Measurements from ENCODE around the gene MOCS1. TPM values are rescaled to one million over a fixed set of nuclear protein-coding genes. Genes with fewer than 3 reads are reported as not detected.

MOCS1 gene
- total and polyA plus RNA-seq, 12 donors, result 10.2 to 41.4 (median 26.0) TPM

GRCh38 chr6:39951191-39951590, 16.9 kb upstream of the MOCS1 start:
- Histone ChIP-seq H3K9me3 (replicated peaks in 1 of 3) (no peaks in the 10 kb centered on the region), H3K27me3 (no peaks in the 10 kb centered on the region), H3K36me3 (replicated peaks in 1 of 2) (no peaks in the 10 kb centered on the region), H3K27ac (peak overlapping the region in 2 of 5 donors; percentile 6 to 36), H3K4me3 (no peak overlapping the region), H3K4me1 (replicated peaks in 1 of 2) (no peaks in the 10 kb centered on the region)
- intact Hi-C loops (cut with DNase I), result no loop called here
- TF ChIP-seq, protein P1, sequence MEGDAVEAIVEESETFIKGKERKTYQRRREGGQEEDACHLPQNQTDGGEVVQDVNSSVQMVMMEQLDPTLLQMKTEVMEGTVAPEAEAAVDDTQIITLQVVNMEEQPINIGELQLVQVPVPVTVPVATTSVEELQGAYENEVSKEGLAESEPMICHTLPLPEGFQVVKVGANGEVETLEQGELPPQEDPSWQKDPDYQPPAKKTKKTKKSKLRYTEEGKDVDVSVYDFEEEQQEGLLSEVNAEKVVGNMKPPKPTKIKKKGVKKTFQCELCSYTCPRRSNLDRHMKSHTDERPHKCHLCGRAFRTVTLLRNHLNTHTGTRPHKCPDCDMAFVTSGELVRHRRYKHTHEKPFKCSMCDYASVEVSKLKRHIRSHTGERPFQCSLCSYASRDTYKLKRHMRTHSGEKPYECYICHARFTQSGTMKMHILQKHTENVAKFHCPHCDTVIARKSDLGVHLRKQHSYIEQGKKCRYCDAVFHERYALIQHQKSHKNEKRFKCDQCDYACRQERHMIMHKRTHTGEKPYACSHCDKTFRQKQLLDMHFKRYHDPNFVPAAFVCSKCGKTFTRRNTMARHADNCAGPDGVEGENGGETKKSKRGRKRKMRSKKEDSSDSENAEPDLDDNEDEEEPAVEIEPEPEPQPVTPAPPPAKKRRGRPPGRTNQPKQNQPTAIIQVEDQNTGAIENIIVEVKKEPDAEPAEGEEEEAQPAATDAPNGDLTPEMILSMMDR (IDR thresholded peaks at IDR 0.05), result no peak
- no peak for TF ChIP-seq POLR2A (IDR thresholded peaks at IDR 0.05)
- no peak for DNase-seq
- WGBS, 4 donors, result 74 to 87% (median 78%) methylated on average over 5 of the region's 5 CpGs

DNA sequence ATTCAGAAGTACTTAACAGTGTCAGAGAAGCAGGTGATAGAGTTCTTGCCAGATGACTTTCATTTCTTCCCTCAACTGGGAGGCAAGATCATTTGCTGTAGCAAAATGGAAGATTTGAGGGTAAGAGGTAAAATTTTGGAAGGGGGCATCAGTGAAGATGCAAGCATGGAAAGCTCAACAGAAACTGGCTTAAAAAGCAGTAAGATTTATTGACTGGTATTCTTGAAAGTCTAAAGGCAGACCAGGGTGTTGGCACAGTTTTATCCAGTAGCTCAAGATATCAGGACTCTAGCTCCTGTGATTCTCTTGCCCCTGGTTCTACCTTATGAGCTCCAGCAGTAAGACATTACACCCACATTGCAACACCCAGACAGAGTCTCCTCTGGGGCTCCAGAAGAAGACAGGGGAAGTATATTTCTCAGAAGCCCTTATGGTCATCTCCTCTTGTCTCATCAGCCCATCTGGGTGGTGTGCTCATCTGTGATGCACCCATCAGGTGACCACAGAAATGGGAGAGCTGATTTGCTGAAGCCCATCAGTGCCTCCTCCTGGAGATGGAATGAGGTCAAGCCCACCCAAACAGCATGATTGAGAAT, 16.0 kb upstream of the MOCS1 start:
- H3K4me3 ChIP-seq, result no peak overlapping the region
- no peak for DNase-seq
- TF ChIP-seq, protein P1 (IDR thresholded peaks at IDR 0.05), result no peak
- TF ChIP-seq POLR2A (IDR thresholded peaks at IDR 0.05), result no peak
- intact Hi-C loops (cut with DNase I), result no loop called here
- no peak overlapping the region for H3K27ac ChIP-seq
- H3K9me3 ChIP-seq (replicated peaks in 1 of 3), result no peaks in the 10 kb centered on the region
- H3K27me3 ChIP-seq, result no peaks in the 10 kb centered on the region
- H3K36me3 ChIP-seq (replicated peaks in 1 of 2), result no peaks in the 10 kb centered on the region
- H3K4me1 ChIP-seq (replicated peaks in 1 of 2), result no peaks in the 10 kb centered on the region

- H3K27me3 ChIP-seq, result no peaks in the 10 kb centered on the region
- peaks cover under 1 to 1% of the 10 kb centered on the region in 2 donors for H3K4me1 ChIP-seq (replicated peaks in 1 of 2)
- no peaks in the 10 kb centered on the region for H3K36me3 ChIP-seq (replicated peaks in 1 of 2)
- WGBS, 4 donors, result 78 to 81% (median 79%) methylated on average over 5 of the region's 5 CpGs
- H3K27ac ChIP-seq, result no peak overlapping the region
- H3K9me3 ChIP-seq (replicated peaks in 1 of 3), result no peaks in the 10 kb centered on the region
- no peak overlapping the region for H3K4me3 ChIP-seq
- no peak for DNase-seq
- no peak for TF ChIP-seq POLR2A (IDR thresholded peaks at IDR 0.05)
- TF ChIP-seq, protein P1 (IDR thresholded peaks at IDR 0.05), result no peak
- intact Hi-C loops (cut with DNase I), result no loop called here
Observed at GRCh38 chr6:39948199-39948791, 14.0 kb upstream of the MOCS1 start.

DNA sequence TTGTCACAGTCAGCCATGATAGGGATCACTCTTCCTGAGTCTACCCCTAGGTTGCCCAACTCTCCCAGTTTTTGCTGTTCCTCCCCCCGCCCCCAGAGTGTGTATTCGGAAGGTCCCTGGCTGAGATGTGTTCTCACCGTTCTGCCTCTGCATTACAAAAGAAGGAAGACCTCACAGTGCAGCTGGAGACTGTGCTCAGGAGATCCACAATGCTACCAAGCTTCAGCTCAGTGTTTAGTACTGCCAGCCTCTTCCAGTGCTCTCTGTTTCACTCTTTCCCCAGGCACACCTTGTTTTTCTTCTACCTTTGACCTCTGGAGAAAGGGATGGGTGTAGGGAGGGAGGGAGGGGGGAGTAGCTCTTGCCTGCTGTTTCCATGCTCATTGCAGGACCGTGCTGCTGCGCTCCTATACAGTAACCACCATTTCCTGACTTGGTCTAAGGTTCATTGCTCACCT, 13.4 kb upstream of the MOCS1 start:
- WGBS, 4 donors, result 64 to 79% (median 73%) methylated on average over 5 of the region's 5 CpGs
- Histone ChIP-seq H3K27me3 (no peaks in the 10 kb centered on the region), H3K4me1 (replicated peaks in 1 of 2) (peaks cover 6 to 7% of the 10 kb centered on the region in 2 donors), H3K9me3 (replicated peaks in 1 of 3) (no peaks in the 10 kb centered on the region), H3K4me3 (no peak overlapping the region), H3K27ac (no peak overlapping the region), H3K36me3 (replicated peaks in 1 of 2) (no peaks in the 10 kb centered on the region)
- TF ChIP-seq, protein P1 (IDR thresholded peaks at IDR 0.05), result no peak
- TF ChIP-seq POLR2A (IDR thresholded peaks at IDR 0.05), result no peak
- intact Hi-C loops (cut with DNase I), result no loop called here
- DNase-seq, result no peak
